Stimulated activated CD4-positive, alpha-beta T cell treated with anti-CD3 and anti-CD28 coated beads, Interleukin-2, amount 100 ng/mL, for 24 hours (primary cell): ENCODE measurements around the gene TP73.

Source experiments
- DNase-seq, 2 donors: peaks; one replicate each; pipeline ENCODE4 v3.0.0-alpha.2; 2020

The TP73 gene

GRCh38 chr1:3634059-3634800 lies 18.1 kb upstream of the TP73 start:
- DNase-seq = no peak

GRCh38 chr1:3636080-3636479 lies 16.2 kb upstream of the TP73 start:
- DNase-seq = no peak

- DNase-seq = no peak
Observed at GRCh38 chr1:3636531-3636930, 15.8 kb upstream of the TP73 start.

GRCh38 chr1:3638027-3638426 lies 14.3 kb upstream of the TP73 start:
- no peak for DNase-seq

- no peak for DNase-seq
Observed at GRCh38 chr1:3638676-3639075, 13.6 kb upstream of the TP73 start.

GRCh38 chr1:3639397-3639911 lies 12.9 kb upstream of the TP73 start:
- no peak for DNase-seq

GRCh38 chr1:3640121-3640837 lies 12.0 kb upstream of the TP73 start:
- no peak for DNase-seq

- DNase-seq = no peak
Observed at GRCh38 chr1:3641046-3641760, 11.1 kb upstream of the TP73 start.

- DNase-seq = no peak
Observed at GRCh38 chr1:3641816-3642215, 10.5 kb upstream of the TP73 start.

GRCh38 chr1:3642919-3643675 lies 9.2 kb upstream of the TP73 start:
- DNase-seq = no peak

- DNase-seq = no peak
Observed at GRCh38 chr1:3644273-3644672, 8.0 kb upstream of the TP73 start.

GRCh38 chr1:3645247-3645646 lies 7.1 kb upstream of the TP73 start:
- no peak for DNase-seq

GRCh38 chr1:3645666-3646355 lies 6.5 kb upstream of the TP73 start:
- DNase-seq = no peak

GRCh38 chr1:3646596-3646995 lies 5.7 kb upstream of the TP73 start:
- no peak for DNase-seq

GRCh38 chr1:3649342-3650247 lies 2.7 kb upstream of the TP73 start, which contains the start of gene WRAP73:
TSS of gene WRAP73 (minus strand) at chr1:3650103. CDS start at chr1:3649999, 104 bp downstream.
- DNase-seq = peak; percentile 89 to 91

GRCh38 chr1:3650248-3651025 lies 1.9 kb upstream of the TP73 start:
- DNase-seq = no peak

- peak in 1 of 2 donors; percentile 14 for DNase-seq
Observed at GRCh38 chr1:3651026-3651929, 1.0 kb upstream of the TP73 start.

- no peak for DNase-seq
Observed at GRCh38 chr1:3652548-3653285, 401 bp downstream of the TP73 start.
